H9 (cell line): Measurements from ENCODE around the gene YBX3. TPM values are rescaled to one million over a fixed set of nuclear protein-coding genes. Genes with fewer than 3 reads are reported as not detected.

Experiments used
- DNase-seq: peaks from one replicate; pipeline ENCODE4 v3.0.0-alpha.2; 2017
- H2AFZ ChIP-seq: one replicate; pipeline ENCODE4 v1.6.1; 2013; ENCODE audit warnings: mild to moderate bottlenecking, low read length, control low read depth, moderate library complexity
- H2AK5ac ChIP-seq: 2 replicates; pipeline ENCODE4 v1.6.1; 2013; ENCODE audit warnings: low read length, control low read depth, mixed read lengths; ENCODE audit not compliant: insufficient read length
- H2BK120ac ChIP-seq: one replicate; pipeline ENCODE4 v1.6.1; 2013; ENCODE audit warnings: low read depth, mild to moderate bottlenecking, low read length, control low read depth, inconsistent platforms; ENCODE audit not compliant: poor library complexity, severe bottlenecking
- H2BK12ac ChIP-seq: 2 replicates; pipeline ENCODE4 v1.6.1; 2013; ENCODE audit warnings: low read length, control low read depth, mixed read lengths, low read depth; ENCODE audit not compliant: insufficient read length
- H2BK15ac ChIP-seq: 2 replicates; pipeline ENCODE4 v1.6.1; 2013; ENCODE audit warnings: low read depth, low read length, control low read depth
- H2BK20ac ChIP-seq: one replicate; pipeline ENCODE4 v1.6.1; 2013; ENCODE audit warnings: low read depth, mild to moderate bottlenecking, low read length, control low read depth, inconsistent platforms; ENCODE audit not compliant: poor library complexity, severe bottlenecking
- H2BK5ac ChIP-seq: 2 replicates; pipeline ENCODE4 v1.6.1; 2013; ENCODE audit warnings: low read length, control low read depth, mixed read lengths; ENCODE audit not compliant: insufficient read length
- H3K14ac ChIP-seq: 2 replicates; pipeline ENCODE4 v1.6.1; 2013; ENCODE audit warnings: low read length, control low read depth; ENCODE audit not compliant: insufficient read depth
- H3K18ac ChIP-seq: 2 replicates; pipeline ENCODE4 v1.6.1; 2013; ENCODE audit warnings: low read depth, mild to moderate bottlenecking, mixed read lengths, low read length, control low read depth; ENCODE audit not compliant: insufficient read length
- H3K23ac ChIP-seq: 2 replicates; pipeline ENCODE4 v1.6.1; 2013; ENCODE audit warnings: low read length, control low read depth, mixed read lengths, low read depth; ENCODE audit not compliant: insufficient read length
- H3K23me2 ChIP-seq: 2 replicates; pipeline ENCODE4 v1.6.1; 2013; ENCODE audit warnings: low read depth, mild to moderate bottlenecking, mixed read lengths, low read length, control low read depth; ENCODE audit not compliant: insufficient read length, poor library complexity, severe bottlenecking
- H3K27ac ChIP-seq: 2 replicates; pipeline ENCODE4 v1.5.1; 2013; ENCODE audit warnings: low read length, control low read depth, mixed read lengths, low read depth; ENCODE audit not compliant: insufficient read length
- H3K27me3 ChIP-seq: 2 replicates; pipeline ENCODE4 v1.6.1; 2013; ENCODE audit warnings: low read length, control low read depth, inconsistent platforms; ENCODE audit not compliant: insufficient read depth
- H3K4ac ChIP-seq: 2 replicates; pipeline ENCODE4 v1.6.1; 2013; ENCODE audit warnings: low read depth, mild to moderate bottlenecking, control low read depth, inconsistent platforms, low read length, moderate library complexity
- H3K4me1 ChIP-seq: 2 replicates; pipeline ENCODE4 v1.6.1; 2013; ENCODE audit warnings: low read length, control low read depth, inconsistent platforms; ENCODE audit not compliant: insufficient read depth
- H3K4me2 ChIP-seq: 2 replicates; pipeline ENCODE4 v1.6.1; 2013; ENCODE audit warnings: low read length, control low read depth, mixed read lengths; ENCODE audit not compliant: insufficient read length, insufficient read depth
- H3K56ac ChIP-seq: 2 replicates; pipeline ENCODE4 v1.6.1; 2013; ENCODE audit warnings: low read depth, mild to moderate bottlenecking, mixed read lengths, low read length, control low read depth; ENCODE audit not compliant: insufficient read length
- H3K79me1 ChIP-seq: 2 replicates; pipeline ENCODE4 v1.6.1; 2013; ENCODE audit warnings: low read depth, mild to moderate bottlenecking, moderate library complexity, low read length, control low read depth, inconsistent platforms; ENCODE audit not compliant: insufficient read depth, poor library complexity, severe bottlenecking
- H3K79me2 ChIP-seq: 2 replicates; pipeline ENCODE4 v1.6.1; 2013; ENCODE audit warnings: low read length, control low read depth, inconsistent platforms; ENCODE audit not compliant: insufficient read depth
- H3K9ac ChIP-seq: 2 replicates; pipeline ENCODE4 v1.6.1; 2013; ENCODE audit warnings: low read length, control low read depth, mixed read lengths; ENCODE audit not compliant: insufficient read length; ENCODE audit errors: extremely low read depth
- H3K9me3 ChIP-seq: one replicate; pipeline ENCODE4 v1.6.1; 2013; ENCODE audit warnings: low read depth, low read length, inconsistent platforms; ENCODE audit not compliant: control insufficient read depth
- H3T11ph ChIP-seq: one replicate; pipeline ENCODE4 v1.6.1; 2013; ENCODE audit warnings: mild to moderate bottlenecking, low read length, control low read depth, inconsistent platforms
- H4K20me1 ChIP-seq: one replicate; pipeline ENCODE4 v1.6.1; 2013; ENCODE audit not compliant: control insufficient read depth, insufficient read length, insufficient read depth
- H4K5ac ChIP-seq: 2 replicates; pipeline ENCODE4 v1.6.1; 2013; ENCODE audit warnings: low read depth, mild to moderate bottlenecking, mixed read lengths, low read length, control low read depth; ENCODE audit not compliant: insufficient read length
- H4K8ac ChIP-seq: replicated peaks from 2 replicates; pipeline ENCODE4 v1.6.1; 2013; ENCODE audit warnings: low read length, control low read depth, mixed read lengths, low read depth; ENCODE audit not compliant: insufficient read length
- H4K91ac ChIP-seq: 2 replicates; pipeline ENCODE4 v1.6.1; 2013; ENCODE audit warnings: low read depth, mild to moderate bottlenecking, moderate library complexity, mixed read lengths, low read length, control low read depth; ENCODE audit not compliant: insufficient read length
- H3K27ac Mint-ChIP-seq, 3 experiments: 2 replicates in 2 of 3; 3 replicates in 1 of 3; pipeline ENCODE4 v1.8.0; 2020 to 2021; ENCODE audit warnings: mixed read lengths in 3 of 3, mild to moderate bottlenecking in 1 of 3, moderate library complexity in 1 of 3
- H3K27me3 Mint-ChIP-seq: 2 replicates; pipeline ENCODE4 v1.8.0; 2021; ENCODE audit warnings: low read depth, mild to moderate bottlenecking, moderate library complexity, mixed read lengths
- H3K36me3 Mint-ChIP-seq, 3 experiments: 2 replicates in 2 of 3; 3 replicates in 1 of 3; pipeline ENCODE4 v1.8.0; 2020 to 2021; ENCODE audit warnings: low read depth in 3 of 3, mixed read lengths in 3 of 3; ENCODE audit not compliant: insufficient read depth in 1 of 3
- H3K4me1 Mint-ChIP-seq, 2 experiments: 2 replicates each; pipeline ENCODE4 v1.8.0; 2020; ENCODE audit warnings: mixed read lengths in 2 of 2
- H3K4me3 Mint-ChIP-seq, 2 experiments: 2 replicates in 1 of 2; 3 replicates in 1 of 2; pipeline ENCODE4 v1.8.0; 2020 to 2021; ENCODE audit warnings: mild to moderate bottlenecking in 2 of 2, mixed read lengths in 2 of 2, moderate library complexity in 1 of 2
- H3K9me3 Mint-ChIP-seq, 2 experiments: 2 replicates in 1 of 2; 3 replicates in 1 of 2; pipeline ENCODE4 v1.8.0; 2020; ENCODE audit warnings: mild to moderate bottlenecking in 2 of 2, mixed read lengths in 2 of 2, moderate library complexity in 1 of 2
- total RNA-seq: library from RNA; stranded (reverse); gene quantifications from 2 replicates; pipeline ENCODE4 v1.2.1, GENCODE V29; 2021
- TF ChIP-seq, protein P1 (sequence below): fragments of 200-600 bp; sonication (generic); conservative IDR thresholded peaks from 3 replicates; pipeline ENCODE4 v1.8.0; 2021; ENCODE audit warnings: antibody characterized with exemption, mild to moderate bottlenecking

Gene YBX3
- total RNA-seq, 1 experiment from 2014 or later: 343 TPM

DNA sequence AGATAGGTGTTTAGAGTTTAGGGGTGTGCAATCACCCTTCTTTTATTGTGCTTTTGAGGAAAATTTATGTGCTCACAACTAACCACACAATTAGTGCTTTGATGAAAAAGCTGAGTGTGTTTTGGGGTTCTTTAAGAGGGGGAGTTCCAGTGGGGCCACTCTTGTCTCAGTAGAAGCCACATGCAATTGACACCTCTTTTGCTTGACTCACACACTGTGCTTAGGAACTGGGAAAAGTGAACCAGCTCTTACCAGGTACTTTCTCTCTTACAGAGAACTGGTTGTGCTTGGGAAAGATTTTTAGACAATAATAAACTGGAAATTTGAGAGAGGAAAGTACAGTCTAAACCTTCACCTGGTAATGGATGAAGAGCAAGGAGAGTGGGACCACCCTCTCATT is 12.3 kb upstream of the YBX3 start:
- H3K23ac ChIP-seq: no peak overlapping the region
- Mint-ChIP-seq H3K27ac (no peak overlapping the region), H3K36me3 (no peaks in the 10 kb centered on the region), H3K9me3 (no peaks in the 10 kb centered on the region), H3K27me3 (peaks cover 8% of the 10 kb centered on the region), H3K4me1 (no peaks in the 10 kb centered on the region), H3K4me3 (no peak overlapping the region)
- H2BK120ac ChIP-seq: no peak overlapping the region
- H3K14ac ChIP-seq: no peak overlapping the region
- no peaks in the 10 kb centered on the region for H3K23me2 ChIP-seq
- H2BK12ac ChIP-seq: no peak overlapping the region
- H3K4ac ChIP-seq: no peak overlapping the region
- no peaks in the 10 kb centered on the region for H3K27me3 ChIP-seq
- H4K8ac ChIP-seq: no peak overlapping the region
- no peak overlapping the region for H3K18ac ChIP-seq
- TF ChIP-seq, protein P1, sequence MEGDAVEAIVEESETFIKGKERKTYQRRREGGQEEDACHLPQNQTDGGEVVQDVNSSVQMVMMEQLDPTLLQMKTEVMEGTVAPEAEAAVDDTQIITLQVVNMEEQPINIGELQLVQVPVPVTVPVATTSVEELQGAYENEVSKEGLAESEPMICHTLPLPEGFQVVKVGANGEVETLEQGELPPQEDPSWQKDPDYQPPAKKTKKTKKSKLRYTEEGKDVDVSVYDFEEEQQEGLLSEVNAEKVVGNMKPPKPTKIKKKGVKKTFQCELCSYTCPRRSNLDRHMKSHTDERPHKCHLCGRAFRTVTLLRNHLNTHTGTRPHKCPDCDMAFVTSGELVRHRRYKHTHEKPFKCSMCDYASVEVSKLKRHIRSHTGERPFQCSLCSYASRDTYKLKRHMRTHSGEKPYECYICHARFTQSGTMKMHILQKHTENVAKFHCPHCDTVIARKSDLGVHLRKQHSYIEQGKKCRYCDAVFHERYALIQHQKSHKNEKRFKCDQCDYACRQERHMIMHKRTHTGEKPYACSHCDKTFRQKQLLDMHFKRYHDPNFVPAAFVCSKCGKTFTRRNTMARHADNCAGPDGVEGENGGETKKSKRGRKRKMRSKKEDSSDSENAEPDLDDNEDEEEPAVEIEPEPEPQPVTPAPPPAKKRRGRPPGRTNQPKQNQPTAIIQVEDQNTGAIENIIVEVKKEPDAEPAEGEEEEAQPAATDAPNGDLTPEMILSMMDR: no peak
- no peak overlapping the region for H3T11ph ChIP-seq
- H4K20me1 ChIP-seq: no peaks in the 10 kb centered on the region
- no peaks in the 10 kb centered on the region for H3K9me3 ChIP-seq
- no peak overlapping the region for H2AFZ ChIP-seq
- no peak overlapping the region for H3K56ac ChIP-seq
- H3K79me2 ChIP-seq: no peaks in the 10 kb centered on the region
- H2BK15ac ChIP-seq: no peak overlapping the region
- no peaks in the 10 kb centered on the region for H3K79me1 ChIP-seq
- no peak overlapping the region for H3K27ac ChIP-seq
- no peak overlapping the region for H3K9ac ChIP-seq
- no peaks in the 10 kb centered on the region; the same call in 1 of the 2 replicates for H3K4me1 ChIP-seq
- H4K91ac ChIP-seq: no peak overlapping the region
- H2BK20ac ChIP-seq: no peak overlapping the region
- DNase-seq: no peak
- no peak overlapping the region for H2BK5ac ChIP-seq
- H2AK5ac ChIP-seq: no peak overlapping the region
- no peak overlapping the region for H4K5ac ChIP-seq
- H3K4me2 ChIP-seq: no peak overlapping the region
